Activated CD4-positive, alpha-beta T cell treated with anti-CD3 and anti-CD28 coated beads for 48 hours (primary cell): ENCODE results near the gene COL18A1.
"Not testable (repeated sequence)": the region's sequence is repeated elsewhere in the genome, so short reads cannot be mapped to it uniquely, and the experiment has no call there.

Source experiments
- DNase-seq: peaks from one replicate; pipeline ENCODE4 v3.0.0-alpha.2; 2020

COL18A1 gene

GRCh38 chr21:45442686-45443594, 38.0 kb downstream of the COL18A1 start:
- DNase-seq, result not testable (repeated sequence)

- DNase-seq, result no peak
These were observed 38.7 kb downstream of the COL18A1 start for GRCh38 chr21:45443595-45444181.

GRCh38 chr21:45444385-45444784, 39.4 kb downstream of the COL18A1 start:
- no peak for DNase-seq

- DNase-seq, result no peak
These were observed 40.4 kb downstream of the COL18A1 start for GRCh38 chr21:45445369-45445768.

- DNase-seq, result no peak
These were observed 42.9 kb downstream of the COL18A1 start for GRCh38 chr21:45447821-45448220.

GRCh38 chr21:45448283-45448809, 43.4 kb downstream of the COL18A1 start:
- no peak for DNase-seq

- DNase-seq, result no peak
These were observed 44.1 kb downstream of the COL18A1 start for GRCh38 chr21:45448810-45449657.

- no peak for DNase-seq
These were observed 44.9 kb downstream of the COL18A1 start for GRCh38 chr21:45449658-45450422.

GRCh38 chr21:45450423-45451090, 45.6 kb downstream of the COL18A1 start:
- no peak for DNase-seq

- DNase-seq, result no peak
These were observed 46.3 kb downstream of the COL18A1 start for GRCh38 chr21:45451091-45451740.

- no peak for DNase-seq
These were observed 46.8 kb downstream of the COL18A1 start for GRCh38 chr21:45451771-45452182.

- no peak for DNase-seq
These were observed 47.8 kb downstream of the COL18A1 start for GRCh38 chr21:45452696-45453307.

GRCh38 chr21:45453308-45453950, 48.5 kb downstream of the COL18A1 start:
- no peak for DNase-seq

- DNase-seq, result no peak
These were observed 49.3 kb downstream of the COL18A1 start for GRCh38 chr21:45454060-45454925.

GRCh38 chr21:45454926-45455673, 50.1 kb downstream of the COL18A1 start:
- no peak for DNase-seq

GRCh38 chr21:45455674-45456583, 51.0 kb downstream of the COL18A1 start:
- no peak for DNase-seq

GRCh38 chr21:45456584-45457160, 51.7 kb downstream of the COL18A1 start:
- no peak for DNase-seq
